Epithelial cell of proximal tubule (primary cell): ENCODE data around the gene LIMS2. TPM values are rescaled to one million over a fixed set of nuclear protein-coding genes. Genes with fewer than 3 reads are reported as not detected.

Experiments used
- DNase-seq: peaks from one replicate; pipeline ENCODE4 v3.0.0-alpha.2; 2011; ENCODE audit warnings: low read depth
- H3K4me3 ChIP-seq: 2 replicates; pipeline ENCODE4 v1.5.1; 2011; ENCODE audit warnings: low read depth, mild to moderate bottlenecking, low read length
- total RNA-seq: library from RNA; depleted of rRNA; stranded (reverse); fragments of >200 nt; gene quantifications from 2 replicates; pipeline ENCODE4 v1.2.3, GENCODE V29; 2015
- TF ChIP-seq, protein P1 (sequence below): conservative IDR thresholded peaks from 2 replicates; pipeline ENCODE4 v1.5.1; 2012; ENCODE audit warnings: low read depth, mild to moderate bottlenecking, low read length

The LIMS2 gene
- total RNA-seq, 1 donor from 2014 or later = 1.2 TPM

DNA sequence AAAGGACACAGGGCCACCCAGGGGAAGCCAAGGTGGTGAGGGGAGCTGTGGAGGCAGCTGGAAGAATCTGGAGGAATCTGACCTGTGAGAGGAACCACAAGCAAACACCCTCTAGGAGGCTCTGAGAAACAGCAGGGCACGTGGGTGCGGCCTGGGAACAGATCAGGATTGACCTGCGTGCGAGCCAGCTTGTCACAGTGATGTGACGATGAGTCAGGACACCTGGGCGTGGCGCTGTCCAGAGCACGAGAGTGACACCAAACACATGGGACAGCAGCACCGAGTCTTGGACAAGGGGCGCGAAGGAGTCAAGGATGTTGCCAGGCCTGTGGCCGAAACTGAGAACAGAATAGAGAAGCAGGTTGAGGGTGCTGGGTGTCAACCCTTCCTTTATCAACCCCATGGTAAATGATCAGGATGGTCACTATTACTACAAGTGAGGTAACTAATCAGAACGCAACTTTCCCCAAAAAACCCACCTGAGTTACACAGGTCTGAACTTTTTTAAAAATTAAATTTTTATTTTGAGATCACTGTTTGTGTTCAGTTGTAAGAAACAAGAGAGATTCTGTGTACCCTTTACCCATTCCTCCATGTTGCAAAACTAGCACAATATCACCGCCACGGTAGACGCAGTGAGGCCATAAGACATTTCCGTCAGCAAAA, 25.3 kb upstream of the LIMS2 start:
- TF ChIP-seq, protein P1, sequence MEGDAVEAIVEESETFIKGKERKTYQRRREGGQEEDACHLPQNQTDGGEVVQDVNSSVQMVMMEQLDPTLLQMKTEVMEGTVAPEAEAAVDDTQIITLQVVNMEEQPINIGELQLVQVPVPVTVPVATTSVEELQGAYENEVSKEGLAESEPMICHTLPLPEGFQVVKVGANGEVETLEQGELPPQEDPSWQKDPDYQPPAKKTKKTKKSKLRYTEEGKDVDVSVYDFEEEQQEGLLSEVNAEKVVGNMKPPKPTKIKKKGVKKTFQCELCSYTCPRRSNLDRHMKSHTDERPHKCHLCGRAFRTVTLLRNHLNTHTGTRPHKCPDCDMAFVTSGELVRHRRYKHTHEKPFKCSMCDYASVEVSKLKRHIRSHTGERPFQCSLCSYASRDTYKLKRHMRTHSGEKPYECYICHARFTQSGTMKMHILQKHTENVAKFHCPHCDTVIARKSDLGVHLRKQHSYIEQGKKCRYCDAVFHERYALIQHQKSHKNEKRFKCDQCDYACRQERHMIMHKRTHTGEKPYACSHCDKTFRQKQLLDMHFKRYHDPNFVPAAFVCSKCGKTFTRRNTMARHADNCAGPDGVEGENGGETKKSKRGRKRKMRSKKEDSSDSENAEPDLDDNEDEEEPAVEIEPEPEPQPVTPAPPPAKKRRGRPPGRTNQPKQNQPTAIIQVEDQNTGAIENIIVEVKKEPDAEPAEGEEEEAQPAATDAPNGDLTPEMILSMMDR = no peak
- no peak for DNase-seq
- H3K4me3 ChIP-seq = peak overlapping the region; percentile 67

DNA sequence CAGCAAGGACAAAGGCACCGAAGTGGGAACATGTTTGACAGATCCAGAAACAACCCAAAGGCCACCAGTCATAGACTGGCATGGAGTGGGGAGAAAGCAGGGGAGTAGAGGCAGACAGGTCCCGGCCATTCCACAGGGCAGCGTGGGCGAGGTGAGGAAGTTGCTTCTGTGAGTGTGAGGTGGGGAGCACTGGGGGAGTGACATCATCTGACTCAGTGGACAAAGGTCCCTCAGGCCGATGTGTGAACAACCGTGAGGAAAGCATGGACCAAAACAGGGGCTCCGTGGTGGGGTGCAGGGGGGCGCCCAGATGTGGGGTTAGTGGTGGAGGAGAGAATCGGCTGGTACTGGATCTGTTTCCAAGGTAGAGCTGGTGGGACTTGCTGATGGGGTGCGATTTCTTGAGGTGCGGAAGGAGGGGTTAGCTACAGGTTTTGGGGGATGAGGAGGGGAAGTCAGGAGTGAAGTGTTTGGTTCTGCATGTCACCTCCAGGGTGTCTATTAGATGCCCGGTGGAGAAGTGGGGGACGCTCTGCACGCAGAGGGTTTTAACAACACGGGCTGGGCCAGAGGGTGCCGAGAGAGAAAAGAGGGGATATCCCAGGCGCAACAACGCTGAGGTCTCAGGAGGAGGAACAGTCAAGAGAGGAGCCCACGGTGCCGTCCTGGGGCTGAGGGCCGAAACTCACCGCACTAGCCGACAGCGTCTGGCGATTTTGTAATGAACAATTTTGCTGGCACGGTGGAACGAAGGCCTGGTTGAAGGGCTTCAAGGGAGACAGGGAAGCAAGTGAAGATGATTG, 23.4 kb upstream of the LIMS2 start:
- no peak for DNase-seq
- TF ChIP-seq, protein P1 = no peak
- no peak overlapping the region for H3K4me3 ChIP-seq

DNA sequence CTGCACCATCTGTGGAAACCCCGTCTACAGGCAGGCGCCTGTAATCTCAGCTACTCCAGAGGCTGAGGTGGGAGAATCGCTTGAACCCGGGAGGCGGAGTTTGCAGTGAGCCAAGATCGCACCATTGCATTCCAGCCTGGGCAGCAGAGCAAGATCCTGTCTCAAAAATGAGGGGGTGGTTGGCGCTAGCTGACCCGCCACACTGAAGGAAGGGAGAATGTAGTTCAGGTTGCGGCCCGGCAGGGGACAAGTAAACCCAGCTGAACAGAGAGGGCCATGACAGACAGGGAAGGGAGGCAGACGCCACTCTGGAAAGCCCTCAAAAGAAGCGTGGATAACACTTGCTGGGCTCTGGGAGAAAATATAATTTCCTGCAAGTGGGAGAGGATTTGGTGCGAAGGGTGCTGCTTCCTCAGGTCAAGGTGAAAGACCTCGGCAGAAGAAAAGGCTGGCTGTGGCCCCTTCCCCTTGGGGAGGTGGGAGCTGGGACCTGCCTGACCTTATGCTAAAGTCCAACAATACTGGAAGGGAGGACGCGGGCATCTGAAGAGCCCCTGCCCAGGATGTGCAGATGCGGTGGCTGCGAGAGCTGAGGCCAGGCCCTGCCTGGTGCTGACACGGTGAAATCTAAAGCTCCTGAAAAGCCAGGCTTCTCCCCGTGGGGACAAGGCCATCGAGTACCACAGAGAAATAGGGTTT, 22.3 kb upstream of the LIMS2 start:
- TF ChIP-seq, protein P1 = no peak
- no peak for DNase-seq
- no peak overlapping the region for H3K4me3 ChIP-seq

DNA sequence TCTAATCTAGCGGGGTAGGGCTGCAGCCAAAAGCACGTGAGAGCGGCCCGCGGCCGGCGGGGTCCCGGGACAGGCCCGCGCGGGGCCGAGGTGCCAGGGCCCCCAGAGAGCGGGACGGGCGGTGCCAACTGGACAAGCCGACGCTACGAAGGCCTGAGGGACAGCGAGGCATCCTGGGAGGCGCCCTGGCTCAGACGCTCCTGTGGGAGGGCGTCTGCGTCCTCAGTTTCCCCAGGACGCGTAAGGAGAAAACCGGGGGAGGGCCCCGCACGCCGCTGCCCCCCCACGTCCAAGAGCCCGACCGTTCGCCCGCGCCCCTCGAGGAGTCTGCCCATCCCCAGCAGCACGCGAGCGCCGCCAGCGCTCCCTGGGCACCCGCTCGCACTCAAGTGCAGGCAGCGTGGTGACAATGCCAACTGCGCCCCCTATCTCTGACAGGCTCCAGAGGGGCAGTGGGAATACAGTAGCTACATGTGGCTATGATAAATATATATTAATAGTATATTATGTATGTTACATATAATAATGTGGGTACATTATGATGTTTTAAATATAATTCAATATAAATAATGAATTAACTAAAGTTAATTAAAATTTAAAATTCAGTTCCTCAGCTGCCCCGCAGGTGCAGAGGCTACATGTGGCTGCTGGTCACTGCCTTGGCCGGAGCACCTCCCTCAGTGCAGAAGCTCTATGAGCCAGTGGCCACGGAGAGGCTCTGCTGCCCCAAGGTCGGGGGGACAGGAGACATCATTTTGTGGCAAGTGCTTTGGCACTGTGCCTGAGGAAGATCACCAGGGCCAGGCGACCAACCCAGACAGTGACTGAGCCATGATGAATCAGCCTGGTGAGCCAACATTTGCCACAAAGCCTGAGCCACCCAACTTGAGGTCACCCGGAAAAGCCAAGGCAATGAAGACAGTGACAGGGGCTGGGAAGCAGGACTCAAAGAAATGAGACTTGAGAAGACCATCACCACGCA, 20.5 kb upstream of the LIMS2 start:
- TF ChIP-seq, protein P1 = peak; percentile 61
- no peak for DNase-seq
- peak overlapping the region; percentile 40 for H3K4me3 ChIP-seq

DNA sequence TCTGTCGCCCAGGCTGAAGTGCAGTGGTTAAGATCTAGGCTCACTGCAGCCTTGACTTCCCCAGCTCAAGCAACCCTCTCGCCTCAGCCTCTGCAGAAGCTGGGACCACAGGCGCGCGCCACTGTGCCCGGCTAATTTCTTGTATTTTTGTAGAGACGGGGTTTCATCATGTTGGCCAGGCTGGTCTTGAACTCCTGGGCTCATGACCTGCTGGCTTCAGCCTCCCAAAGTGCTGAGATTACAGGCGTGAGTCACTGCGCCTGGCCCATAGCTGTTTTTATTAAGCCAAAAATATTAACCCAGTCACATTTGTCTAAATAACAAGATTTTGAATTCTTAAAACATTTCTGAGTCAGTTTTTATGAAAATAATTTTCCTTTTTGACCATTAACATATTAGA, 19.7 kb upstream of the LIMS2 start:
- no peak overlapping the region for H3K4me3 ChIP-seq
- DNase-seq = no peak
- TF ChIP-seq, protein P1 = no peak

DNA sequence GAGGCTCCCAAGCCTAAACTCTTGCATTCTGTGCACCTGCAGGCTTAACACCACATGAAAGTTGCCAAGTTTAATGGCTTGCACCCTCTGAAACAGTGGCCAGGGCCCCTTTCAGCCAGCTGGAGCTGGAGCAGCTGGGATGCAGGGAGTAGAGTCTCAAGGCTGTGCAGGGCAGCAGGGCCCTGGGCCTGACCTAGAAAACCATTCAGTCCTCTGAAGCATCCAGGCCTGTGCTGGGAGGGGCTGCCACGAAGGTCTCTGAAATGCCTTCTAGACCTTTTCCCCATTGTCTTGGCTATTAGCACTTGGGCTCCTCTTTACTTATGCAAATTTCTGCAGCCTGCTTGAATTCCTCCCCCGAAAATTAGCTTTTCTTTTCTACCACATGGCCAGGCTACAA, 15.4 kb upstream of the LIMS2 start:
- H3K4me3 ChIP-seq = no peak overlapping the region
- DNase-seq = no peak
- TF ChIP-seq, protein P1 = no peak
